ENCODE data around the gene FAM177B.

Gene FAM177B

DNA sequence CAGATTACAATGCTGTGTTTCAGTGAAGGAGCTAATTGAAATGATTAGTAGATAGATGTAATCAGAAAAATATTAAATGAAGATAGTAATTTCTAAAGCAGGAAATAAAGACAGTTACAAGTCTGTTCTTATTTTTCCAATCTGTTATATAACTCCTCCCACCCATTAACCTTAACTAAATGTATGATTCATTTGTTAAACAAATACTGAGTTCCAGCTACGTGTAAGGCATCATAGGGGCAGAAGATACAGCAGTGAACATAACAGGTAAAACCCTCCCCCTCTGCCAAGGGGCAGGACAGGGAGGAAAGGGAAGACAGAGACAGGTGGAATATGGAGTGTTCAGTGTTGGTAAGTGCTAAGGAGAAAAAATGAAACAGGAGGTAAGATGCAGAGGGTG lies at the start of gene FAM177B:
FAM177B (plus strand) TSS at position 231 of the 400 bp plus-strand sequence. CDS start 9,344 bp downstream, outside the sequence.
- no peak for DNase-seq

DNA sequence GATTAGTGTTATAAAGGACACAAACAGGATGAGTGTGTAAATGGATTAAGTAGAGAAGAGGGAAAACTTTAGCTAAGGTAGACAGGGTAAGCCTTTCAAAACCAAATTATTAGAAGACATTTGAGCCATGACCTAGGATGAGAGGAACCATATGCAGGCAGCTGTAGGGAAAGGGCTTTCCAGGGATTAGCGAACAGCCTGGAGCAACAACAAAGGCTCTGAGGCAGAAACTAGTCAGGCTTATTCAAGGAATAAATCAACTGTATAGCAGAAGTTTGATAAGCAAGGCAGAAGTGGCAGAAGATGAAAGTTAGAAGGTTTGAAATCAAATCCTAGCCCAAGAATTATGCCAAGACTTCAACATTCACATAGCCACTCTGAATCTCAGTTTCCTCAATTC lies 46.0 kb upstream of the FAM177B start:
- DNase-seq, result no peak

DNA sequence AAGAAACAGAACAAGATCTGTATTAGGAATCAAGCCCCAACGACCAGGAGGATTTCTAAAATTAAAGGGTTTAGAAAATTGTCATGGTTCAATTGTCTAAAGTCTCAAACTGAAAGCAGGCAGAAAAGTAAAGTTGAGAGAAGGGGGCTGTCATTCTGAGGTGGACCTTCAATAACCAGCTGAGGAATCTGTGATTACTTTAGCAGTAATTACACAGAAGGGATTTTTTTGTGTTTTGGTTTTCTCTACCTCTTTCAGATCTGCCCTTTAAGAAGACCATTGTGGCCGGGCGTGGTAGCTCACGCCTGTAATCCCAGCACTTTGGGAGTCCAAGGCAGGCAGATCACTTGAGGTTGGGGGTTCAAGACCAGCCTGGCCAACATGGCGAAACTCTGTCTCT lies 42.1 kb upstream of the FAM177B start:
- no peak for DNase-seq

DNA sequence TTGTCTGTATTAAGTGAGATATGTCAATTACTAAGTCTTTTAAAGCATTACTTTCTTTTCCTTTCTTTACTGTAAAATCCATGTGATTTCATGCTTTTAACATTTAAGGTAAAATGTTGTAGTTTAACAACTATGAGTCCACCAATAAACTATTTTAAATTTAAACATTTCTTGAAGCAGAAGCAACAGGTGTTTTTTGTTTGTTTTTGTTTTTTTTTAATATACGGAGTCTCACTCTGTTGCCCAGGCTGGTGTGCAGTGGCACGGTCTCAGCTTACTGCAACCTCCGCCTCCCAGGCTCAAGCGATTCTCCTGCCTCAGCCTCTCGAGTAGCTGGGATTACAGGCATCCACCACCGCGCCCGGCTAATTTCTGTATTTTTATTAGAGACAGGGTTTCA lies 40.3 kb upstream of the FAM177B start:
- no peak for DNase-seq

DNA sequence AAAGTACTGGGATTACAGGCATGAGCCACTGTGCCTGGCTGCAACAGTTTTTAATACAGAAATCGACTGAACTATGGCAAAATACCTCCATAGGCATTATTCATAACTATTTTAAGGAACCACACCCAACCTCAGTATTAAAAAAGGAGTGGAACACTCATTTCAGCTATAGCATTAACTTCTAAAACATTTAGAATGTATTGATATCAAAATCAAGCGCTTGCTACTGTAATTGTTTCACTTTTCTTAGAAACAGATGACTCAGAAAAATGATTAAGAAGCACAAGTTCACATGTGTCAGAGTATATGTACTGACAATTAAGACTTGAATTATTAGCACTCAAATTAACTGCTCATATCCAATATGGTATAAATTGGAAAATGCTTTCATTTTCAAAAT lies 39.8 kb upstream of the FAM177B start:
- DNase-seq, result no peak

DNA sequence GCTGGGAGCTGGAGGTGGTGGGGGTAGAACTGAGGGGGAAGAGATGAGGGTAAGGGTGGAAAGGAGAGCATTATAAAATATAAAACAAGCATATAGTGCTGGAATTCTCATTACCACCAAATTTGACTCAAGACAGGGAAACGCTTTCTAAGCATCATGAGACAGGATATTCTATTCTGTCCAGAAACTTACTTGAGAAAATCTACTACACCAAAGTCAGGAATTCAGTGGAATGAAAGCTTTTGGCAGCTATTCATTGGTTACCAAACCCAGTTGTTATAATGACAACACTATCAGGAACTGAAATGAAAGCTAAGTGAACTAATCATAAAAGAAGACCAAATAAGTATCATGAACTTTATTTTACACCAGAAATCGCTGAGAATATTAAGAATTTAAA lies 39.2 kb upstream of the FAM177B start:
- no peak for DNase-seq

DNA sequence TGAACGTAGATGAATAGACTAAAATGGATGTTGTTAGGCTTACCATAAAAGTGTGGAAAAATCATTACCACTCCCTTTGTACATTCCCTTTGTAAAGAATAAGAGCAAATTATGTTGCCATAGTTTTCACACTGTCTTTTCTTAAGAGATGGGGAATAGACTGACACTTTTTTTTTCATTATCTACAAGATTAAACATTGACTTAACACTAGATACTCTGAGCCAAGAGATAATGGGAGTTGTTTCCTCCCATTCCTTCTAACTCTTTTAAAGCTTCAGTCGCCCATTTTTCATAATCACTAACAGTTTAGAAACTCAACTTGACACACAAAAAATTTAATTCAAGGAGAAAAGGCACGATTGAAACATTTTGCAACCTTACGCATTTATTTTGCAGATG lies 34.8 kb upstream of the FAM177B start:
- no peak for DNase-seq

DNA sequence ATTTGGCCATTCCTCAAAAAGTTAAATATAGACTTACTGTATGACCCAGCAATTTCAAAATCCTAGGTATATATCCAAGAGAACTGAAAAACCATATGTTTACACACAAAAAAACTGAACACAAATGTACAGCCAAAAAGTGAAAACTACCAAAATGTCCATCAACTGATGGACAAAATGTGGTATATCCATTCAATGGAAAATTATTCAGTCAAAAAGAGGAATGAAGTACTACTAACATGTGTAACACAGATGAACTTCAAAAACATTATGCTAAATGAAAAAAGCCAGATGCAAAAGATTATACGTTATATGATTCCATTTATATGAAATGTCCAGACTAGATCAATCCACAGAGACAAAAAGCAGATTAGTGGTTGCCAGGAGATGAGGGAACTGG lies 32.7 kb upstream of the FAM177B start:
- no peak for DNase-seq

DNA sequence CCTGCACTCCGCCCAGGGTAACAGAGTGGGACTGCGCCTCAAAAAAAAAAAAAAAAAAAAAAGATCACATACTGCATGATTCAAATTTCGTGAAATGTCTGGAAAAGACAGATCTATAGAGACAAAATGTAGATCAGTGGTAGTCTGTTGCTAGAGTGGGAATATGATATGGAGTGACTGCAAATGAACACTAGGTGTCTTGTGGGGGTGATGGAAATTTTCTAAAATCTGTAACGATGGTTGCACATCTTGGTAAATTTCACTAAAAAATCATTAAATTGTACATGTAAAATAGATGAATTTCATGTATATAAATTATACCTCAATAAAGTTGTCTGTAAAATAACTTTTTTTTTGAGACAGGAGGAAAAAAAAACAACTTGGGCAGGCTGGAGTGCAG lies 30.2 kb upstream of the FAM177B start:
- DNase-seq, result no peak

DNA sequence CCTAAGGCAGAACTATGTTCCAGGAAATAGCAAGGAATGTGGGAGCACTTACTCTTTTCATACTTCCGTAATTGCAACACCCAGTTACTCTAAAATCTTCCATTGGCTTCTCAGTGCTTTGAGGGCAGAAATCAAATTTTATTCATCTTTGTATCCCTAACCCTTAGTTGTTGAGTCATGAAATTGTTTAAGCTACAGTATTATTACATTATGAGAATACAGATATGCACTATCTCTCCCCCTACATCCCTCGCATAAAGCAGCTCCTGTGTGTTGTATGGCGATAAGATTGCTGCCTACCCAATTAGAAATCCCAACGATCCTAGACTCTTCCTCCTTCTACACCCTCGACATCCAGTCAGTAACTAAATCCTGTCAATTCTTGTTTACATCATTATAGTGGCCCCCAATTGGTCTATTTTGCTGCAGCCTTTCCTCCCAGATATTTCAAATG lies 27.3 kb upstream of the FAM177B start:
- no peak for DNase-seq

DNA sequence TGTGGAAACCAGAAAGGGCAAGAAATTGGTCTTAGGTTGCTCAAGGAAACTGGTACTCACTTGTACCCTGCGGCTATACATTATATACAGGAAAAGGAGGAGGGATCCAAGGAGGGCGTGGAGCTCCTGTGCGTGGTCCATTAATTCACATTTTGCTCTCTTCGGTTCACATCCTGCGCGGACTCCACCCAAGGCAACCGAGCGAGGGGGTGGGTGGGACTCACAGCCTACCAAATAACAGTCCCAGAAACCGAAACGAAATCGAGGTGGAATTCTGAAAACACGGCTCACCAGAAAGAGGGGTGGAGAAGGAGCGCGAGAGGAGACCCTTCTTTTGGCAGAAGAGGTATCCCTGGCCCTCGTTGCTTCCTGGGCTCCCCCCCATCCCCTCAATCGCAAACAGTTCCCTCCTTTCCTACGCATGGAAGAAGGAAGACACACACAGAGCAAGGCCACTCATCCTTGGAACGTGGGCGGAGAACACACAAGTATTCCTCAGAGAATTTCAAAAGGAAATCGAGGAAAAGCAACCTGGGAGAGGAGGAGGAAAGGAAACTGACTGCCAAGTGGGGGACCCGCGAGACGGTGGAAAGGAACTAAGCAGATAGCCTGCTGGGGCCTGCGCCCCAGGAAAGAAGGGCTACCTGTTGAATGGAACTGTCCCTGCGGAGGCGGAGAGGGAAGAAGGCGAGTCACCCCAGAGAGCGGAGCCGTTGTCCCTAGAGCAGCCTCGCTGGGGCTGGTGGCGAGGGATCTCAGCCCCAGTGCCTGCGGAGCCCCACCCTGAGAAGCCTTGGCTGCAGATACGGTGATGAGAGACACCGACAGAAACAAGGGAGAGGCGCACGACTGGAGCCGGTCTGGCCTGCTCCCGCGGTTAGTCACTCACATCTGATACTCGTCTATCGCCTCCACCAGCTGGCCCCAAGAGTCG lies 25.4 kb upstream of the FAM177B start:
- peak; percentile 44 to 65 for DNase-seq

DNA sequence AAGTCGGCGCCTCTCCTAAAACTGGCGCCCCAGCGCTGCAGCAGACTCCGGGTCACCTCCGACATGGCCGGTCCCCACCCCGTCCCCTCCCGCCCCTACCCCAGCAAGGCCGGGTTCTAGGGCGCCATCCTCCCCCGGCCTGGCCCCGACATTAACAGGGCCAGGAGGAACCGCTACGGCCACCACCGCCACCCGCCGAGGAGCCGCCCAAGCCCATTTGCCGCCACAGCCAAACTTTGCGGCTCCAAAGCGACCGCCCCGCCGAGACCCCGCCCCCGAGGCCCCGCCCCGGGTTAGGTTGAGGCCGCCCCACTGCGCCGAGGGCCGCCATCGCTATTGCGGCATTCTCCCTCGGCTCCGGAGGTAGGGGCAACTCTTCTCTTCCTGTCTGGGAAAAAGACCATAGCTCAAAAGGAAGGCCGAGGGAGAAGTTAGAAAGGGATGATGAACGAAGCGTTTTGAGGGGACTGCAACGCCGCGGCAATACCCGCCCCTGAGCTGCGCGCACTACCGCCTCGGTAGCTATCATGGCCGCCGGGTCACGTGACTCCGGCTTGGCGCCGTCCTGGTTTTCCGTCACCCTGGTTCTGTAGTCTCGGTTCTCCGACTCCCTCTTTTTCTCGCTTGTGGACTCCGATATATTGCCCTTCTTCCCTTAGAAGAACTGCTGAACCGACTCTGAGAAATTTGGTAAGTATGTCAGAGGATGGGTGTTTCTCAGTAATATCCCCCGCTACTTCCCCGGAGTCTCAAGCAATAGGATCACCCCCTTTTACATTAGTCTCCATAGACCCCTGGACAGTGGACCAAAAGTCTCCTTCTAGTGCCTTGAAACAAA lies 24.5 kb upstream of the FAM177B start, which contains the start of the genes AIDA and BROX:
AIDA (minus strand) TSS at position 239 of the 838 bp plus-strand sequence; CDS start at position 65, 174 bp downstream.
BROX (plus strand) TSS at position 312 of the 838 bp plus-strand sequence. CDS start 3,136 bp downstream, outside the sequence.
- peak; percentile 90 to 98 for DNase-seq

DNA sequence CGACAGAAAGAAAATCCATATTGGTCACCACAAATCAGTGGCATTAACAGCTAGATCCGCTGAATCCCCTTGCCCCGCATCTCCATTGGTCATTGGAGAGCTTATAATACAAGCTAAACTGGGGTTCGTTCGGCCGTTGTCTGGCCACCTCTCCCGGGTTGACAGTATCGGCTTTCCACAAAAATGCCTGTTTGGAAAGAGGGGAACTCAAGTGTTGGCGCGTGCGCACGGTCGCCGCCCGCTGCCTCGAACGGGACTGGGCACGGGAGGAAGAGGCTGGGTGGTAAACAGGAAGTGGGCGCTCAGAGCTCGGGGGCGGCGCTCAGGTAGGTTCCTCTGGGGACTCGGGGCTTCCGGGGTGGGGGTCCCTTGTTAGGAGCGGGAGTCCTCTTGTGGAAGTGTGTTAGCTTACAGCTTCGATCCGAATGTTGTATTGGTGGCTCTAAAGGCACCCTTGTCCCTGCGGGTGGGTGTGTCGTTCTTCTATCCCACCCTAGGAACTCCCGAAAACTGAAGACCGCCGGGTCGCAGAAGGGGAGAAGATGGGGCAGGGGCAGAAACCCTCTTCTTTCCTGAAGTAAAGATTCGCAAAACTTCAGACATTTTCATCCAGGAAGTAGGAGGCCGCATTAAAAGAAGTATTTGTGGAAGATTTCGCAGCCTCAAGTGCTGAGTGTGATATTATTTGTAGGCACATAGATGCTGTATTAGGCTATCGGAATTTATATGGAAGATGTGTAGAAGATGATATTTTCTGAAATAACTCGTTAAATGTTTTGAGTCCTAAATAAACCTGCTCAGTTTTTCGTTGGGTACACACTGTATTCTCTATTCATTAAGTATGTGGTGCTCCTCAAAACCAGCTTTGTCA lies 23.7 kb upstream of the FAM177B start:
- peak; percentile 82 to 87 for DNase-seq

DNA sequence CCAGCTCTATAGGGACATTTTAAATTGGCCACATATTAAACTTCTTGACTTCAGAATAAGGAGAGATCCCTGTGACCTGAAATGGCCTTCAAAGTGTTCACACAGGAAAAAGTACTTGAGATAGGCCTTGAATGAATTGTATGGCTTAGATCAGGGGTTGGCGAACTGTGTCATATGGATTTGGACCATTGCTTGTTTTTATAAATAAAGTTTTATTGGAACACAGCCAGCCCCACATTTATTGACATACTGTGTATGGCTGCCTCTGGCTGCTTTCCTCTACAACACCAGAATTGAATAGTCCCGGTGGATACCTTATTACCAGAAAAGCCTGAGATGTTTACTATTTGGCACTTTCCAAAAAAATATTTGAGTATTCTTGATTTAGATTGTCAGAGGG lies 20.6 kb upstream of the FAM177B start:
- DNase-seq, result no peak

DNA sequence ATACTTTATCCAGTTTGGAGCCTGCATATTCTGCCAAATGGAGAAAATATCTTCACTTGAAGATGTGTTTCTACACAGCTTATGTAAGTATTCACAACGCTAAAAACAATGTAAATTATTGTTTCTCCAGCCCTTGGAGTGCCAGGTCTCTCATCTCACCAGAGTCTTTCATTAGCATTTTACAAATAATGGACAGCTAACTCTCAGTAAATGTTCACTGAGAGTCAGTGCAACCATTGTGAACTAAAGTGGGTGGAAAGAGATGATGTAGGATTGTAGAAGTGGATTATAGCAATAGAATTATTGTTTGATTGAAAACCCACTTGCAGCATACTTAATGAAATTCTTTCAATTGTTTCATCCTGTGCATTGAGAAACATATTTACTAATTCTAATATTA lies 8.3 kb upstream of the FAM177B start:
- no peak for DNase-seq

DNA sequence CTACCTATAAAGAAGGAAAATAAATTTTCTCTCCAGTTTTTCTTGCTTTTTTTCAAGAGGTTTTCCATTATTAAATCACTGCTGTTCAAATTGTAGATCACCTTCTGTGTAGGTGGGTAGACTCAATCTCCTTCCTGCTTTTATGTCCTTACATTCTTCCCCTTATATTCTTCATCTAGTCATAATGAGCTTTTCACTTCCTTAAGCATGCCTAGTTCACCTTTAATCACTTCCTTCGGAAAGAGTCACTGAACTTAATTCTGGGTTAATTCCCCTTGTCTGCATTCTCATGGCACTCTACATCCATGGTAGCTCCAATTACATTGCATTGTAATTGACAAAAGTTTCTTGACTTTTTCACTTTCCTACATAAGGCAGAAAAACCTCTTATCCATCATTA lies 6.1 kb upstream of the FAM177B start:
- DNase-seq, result no peak

DNA sequence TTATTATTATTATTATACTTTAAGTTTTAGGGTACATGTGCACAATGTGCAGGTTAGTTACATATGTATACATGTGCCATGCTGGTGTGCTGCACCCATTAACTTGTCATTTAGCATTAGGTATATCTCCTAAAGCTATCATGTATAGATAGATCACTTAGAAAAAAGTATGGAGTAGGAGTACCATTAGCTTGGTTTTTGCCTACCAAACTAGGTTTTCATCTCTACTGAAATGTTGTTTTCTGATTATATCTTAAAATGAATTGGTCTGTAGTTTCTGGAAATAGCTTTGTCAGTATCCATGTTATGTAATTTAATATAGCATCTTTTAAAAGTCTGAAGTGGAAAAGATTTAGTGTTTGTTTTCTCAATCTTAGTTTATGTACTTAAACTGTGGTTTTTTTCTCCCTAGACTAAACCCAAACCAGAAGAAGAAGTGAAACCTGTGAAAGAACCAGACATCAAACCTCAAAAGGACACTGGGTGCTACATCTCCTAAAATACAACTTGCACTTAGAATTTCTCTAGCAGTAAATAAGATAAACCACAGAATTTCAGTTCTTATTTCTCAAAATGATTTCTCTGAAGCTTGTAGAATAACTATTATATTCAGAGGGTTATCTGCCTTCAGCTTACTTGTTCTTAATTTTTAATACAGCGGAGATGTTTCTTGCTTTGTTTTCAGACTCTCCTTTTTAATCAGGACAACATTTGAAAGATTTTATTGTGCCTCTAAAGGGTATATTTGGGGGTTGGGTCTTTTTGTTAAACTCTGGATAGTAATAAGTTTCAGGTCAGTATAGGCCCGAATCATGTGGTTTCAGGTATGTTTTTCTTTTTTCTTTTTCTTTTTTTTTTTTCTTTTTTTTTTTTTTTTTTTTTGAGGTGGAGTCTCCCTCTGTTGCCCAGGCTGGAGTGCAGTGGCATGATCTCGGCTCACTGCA lies 4.5 kb upstream of the FAM177B start:
- no peak for DNase-seq

DNA sequence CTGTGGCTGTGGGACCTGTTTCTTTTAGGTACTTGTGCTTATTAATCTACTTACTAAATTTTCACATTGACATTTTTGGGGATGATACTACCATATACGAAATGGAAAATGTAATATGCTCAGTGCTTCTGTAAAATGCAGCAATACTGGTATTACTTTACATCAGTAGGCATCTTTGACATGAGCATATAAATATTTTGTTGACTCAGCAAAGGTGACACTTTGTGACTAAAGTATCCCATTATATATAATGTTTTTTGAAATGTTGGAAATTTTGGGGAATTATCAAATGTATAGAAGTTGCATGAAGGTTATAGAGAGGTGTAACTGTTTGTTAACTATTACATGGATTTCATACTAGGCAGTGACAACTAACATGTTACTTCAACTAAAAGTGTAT lies 2.3 kb upstream of the FAM177B start:
- no peak for DNase-seq

DNA sequence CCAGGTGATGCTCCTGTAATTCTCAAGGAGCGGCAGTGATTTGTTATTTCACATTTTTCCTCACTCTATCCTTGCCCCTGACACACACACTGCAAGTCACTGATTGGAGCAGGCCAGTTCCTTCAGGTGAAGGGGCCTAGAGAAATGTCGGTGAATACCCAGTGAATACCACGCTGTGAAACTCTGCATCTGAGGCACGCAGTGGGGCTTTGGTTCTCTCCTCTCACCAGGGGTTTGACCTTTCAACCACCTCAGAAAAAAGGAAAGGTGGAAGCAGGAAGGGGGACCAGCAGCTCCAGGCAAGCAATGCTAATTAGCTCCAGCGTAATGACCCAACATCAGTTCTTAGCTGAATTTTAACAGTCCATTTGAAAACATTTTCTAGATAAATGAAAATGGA lies 532 bp upstream of the FAM177B start:
- DNase-seq, result no peak

DNA sequence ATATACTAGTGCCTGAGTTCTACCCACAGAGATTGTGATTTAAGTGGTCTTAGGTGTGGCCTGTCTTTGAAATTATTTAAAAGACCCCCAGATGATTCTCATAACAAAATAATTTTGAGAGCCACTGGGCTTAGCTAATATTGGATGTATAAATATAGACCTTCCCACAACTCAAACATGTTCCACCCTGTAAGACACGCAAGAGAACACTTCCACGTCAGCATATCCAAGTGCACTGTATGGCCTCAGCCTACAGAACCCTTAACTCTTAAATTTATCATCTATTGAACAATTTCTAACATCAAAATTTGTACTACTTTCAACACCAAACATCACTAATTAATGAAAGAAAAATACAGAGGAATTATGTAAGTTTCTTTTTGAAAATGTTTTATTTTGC lies 2.5 kb downstream of the FAM177B start:
- DNase-seq, result no peak

DNA sequence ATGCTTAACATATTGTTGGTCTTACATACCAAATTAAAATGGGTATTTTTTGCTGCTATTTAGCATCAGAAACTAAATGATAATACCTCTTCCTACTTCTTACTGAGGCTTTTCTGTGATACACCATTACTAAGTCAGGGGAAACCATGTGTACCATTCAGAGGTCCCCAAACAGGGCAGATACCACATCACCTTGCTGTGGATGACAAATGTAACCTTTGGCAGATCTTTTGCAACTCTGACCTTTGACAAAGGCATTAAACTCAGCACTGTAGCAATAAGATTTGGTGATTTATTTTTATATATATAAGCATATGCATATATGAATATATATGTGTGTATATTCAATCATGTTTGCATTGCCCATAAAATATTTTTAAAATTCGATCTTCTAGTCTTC lies 2.9 kb downstream of the FAM177B start:
- no peak for DNase-seq
